NCI-H187 (cell line): ENCODE measurements around the gene DGKZ.

ENCODE experiments used
- DNase-seq, 2 experiments: peaks; one replicate each; lab custom pipeline; 2025; lab: John Stamatoyannopoulos, UW

The DGKZ gene

DNA sequence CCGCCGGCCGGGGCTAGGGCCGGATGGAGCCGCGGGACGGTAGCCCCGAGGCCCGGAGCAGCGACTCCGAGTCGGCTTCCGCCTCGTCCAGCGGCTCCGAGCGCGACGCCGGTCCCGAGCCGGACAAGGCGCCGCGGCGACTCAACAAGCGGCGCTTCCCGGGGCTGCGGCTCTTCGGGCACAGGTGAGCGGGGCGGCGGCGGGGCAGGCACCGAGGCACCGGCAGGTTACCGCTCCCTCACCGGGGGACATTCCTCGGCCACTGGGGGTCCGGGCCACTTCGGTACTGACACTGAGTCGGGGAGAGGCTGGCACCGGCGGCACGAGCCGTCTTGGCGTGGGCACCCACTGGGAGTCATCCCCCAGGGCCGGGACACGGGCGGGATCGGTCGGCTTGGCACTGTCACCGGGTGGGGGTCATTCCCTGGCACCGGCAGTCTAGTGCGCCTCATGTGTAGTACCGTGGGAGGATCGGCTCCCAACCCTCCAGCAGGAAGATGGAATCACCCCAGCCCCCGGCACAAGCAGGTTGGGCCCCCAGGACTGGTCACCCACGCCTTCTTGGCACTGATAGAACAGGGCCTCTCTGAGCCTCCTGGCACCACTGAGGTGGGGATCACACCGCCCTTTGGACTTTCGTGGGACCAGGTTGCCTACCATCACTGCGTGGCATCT is 511 bp downstream of the DGKZ start:
- DNase-seq = no peak

DNA sequence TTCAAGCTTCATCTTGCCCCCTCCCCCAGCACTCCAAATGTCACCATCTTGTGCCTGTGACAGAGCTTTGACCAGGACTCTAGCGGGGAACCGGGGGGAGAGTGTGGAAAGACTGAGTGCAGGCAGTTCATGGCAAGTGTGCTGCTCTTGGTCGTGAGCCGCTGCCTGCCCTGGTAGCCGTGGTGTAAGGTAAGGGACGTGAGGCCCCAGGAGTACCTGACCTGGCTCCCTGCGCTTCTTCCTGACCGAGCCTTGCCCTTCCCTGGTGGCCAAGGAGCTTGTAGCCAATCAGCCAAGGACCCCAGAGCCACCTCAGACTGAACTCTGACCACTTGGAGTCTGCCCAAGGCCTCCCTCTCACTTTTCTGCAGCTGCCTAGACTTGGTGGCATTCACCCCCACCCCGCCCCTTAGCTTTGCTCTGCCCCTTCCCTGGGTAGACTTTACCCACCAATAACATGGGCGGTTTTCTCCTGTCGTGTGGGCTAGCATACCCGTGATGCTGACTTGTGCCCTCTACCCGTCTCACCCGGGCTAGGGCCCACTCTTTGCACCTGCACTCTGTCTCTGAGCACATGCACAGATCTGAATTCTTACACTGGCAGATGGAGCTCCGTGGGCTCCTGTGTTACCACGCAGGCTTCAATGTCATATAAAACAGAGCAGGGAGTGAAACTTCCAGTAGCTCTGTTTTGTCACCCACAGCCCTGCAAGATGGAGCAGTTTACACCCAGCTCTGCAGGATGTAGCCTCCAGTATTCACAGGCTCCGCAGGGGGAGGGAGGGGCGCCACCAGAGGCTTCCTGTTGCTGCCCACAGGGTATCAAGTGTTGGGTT is 1.5 kb downstream of the DGKZ start:
- no peak for DNase-seq

DNA sequence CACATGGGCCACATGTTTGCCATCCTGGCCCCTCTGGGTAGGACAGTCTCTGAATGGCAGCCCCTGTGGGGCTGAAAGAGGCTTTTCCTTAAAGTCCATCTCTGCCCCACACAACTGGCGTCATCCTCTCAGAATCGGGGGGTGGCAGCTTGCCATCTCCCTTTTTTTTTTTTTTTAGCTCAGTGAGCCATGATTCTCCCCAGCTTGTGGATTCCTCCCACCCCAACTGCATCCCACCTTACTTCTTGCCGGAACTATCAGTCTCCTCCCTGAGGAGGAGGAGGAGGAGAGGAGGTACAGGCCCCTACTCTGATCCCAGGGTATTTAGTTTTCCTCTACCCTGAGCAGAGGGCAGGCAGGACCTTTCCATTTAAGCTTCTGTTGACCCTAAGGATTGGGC is 3.4 kb downstream of the DGKZ start:
- no peak for DNase-seq

- DNase-seq = no peak
Observed at GRCh38 chr11:46351148-46351547, 3.9 kb downstream of the DGKZ start.

DNA sequence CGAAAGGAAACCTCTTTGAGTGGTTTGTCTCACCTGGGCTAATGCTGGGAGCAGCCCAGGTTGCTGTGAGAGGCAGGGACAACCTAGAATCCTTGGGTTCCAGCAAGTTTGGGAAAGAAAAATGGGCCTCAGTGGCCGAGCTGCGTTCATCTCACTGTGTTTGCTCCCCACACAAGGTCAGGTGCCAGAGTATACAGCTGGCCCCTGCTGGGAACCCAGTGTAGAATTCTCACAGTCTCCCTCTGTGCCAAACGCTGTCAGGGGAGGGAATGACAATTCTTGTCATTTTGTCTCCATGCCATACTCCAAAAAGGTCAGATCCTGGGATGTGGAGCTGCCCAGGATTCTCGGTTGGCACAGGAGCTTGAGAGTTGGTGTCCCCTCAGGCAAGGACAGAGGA is 4.3 kb downstream of the DGKZ start:
- no peak for DNase-seq

- no peak for DNase-seq
Observed at GRCh38 chr11:46352063-46352841, 5.0 kb downstream of the DGKZ start.

DNA sequence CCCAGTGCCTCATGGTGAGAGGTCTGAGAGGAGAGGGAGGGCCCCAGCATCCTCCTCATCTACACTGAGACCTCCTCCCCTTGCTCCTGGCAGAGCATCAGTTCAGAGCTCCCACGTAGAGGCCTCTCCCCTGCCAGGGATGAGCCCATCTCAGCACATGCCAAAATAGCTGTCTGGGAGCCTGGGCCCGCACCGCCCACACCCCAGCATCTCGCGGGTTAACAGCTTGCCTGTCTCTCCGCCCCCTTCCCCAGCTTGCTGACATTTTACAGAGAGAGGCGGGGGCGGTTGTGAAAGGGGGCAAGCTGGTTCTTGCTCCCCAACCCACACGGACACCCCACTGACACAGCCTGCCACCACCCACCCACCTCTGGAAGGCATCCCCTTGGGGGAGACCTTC is 6.4 kb downstream of the DGKZ start:
- no peak for DNase-seq

GRCh38 chr11:46356924-46357482 is 9.7 kb downstream of the DGKZ start:
- DNase-seq = no peak

GRCh38 chr11:46357483-46357936 is 10.2 kb downstream of the DGKZ start:
- no peak for DNase-seq

DNA sequence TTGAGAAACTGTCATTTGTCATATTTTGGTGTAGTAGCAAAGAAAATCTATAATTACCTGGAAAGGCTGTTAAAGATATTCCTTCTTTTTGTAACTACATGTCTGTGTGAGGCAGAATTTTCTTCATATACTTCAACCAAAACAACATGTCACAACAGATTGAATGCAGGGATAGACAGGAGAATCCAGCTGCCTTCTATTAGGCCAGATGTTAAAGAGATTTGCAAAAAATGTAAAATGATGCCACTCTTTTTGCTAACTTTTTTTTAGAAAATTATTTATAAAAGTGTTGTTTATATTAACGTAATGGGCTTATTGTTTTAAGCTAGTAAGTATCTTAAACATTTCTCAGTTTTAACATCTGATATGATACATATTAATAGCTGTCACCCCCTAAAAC is 12.7 kb downstream of the DGKZ start:
- no peak for DNase-seq

DNA sequence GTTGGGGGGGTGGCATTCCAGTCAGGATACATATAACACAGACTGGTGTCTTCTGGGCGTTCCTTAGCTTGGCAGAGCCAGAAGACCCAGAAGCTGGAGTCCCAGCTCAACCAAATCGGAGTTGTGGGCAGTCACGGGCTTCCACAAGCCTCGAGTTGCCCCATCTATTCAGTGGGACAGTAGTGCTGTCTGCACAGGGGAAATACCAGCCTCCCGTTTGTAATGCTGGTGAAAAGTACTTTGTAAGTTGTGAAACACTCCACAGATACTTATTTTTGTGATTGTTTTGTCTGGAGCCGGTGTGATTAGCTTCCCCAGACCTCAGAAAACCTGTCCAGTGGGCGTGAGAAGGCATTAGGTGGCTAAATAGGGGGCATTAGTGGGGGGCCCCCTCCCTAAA is 13.6 kb downstream of the DGKZ start:
- DNase-seq = no peak

- DNase-seq = no peak
Observed at GRCh38 chr11:46361283-46362155, 14.3 kb downstream of the DGKZ start.

- no peak for DNase-seq
Observed at GRCh38 chr11:46362156-46363030, 15.1 kb downstream of the DGKZ start.

DNA sequence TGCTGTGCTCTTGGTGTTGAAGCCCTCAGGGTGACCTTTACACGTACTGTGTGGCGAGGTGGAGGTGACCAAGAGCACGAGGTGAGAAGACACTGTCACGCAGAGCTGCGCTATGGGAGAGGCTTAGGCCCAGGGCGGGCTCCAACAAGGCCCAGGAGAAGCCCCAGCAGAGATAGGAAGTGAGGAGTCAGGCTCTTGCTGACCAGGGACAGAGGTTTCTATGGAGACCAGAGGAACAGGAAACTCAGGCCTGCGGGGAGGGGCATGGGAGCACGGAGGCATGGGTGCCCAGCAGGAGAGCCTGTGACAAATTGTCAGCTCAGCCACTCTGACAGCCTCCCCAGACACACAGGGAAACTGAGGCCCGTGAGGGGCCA is 15.8 kb downstream of the DGKZ start:
- DNase-seq = no peak

- no peak for DNase-seq
Observed at GRCh38 chr11:46363455-46364005, 16.3 kb downstream of the DGKZ start.

DNA sequence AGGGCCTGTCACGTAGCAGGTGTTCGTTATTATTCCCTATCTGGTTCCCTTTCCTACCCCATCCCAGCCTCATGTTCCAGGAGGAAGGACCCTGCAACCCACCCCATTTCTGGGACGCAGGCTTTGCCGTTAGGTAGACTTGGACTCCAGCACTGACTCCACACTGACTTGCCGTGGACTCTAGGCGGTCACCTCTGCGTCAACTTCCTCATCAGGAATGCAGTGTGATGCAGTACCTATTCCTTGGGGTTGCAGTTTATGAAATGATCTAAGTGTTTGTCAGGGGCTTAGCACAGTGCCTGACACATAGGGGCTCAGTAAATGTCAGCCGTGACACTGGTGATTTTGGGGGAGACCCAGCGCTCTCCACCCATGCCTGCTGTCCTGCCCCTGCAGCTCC is 16.8 kb downstream of the DGKZ start:
- DNase-seq = no peak

DNA sequence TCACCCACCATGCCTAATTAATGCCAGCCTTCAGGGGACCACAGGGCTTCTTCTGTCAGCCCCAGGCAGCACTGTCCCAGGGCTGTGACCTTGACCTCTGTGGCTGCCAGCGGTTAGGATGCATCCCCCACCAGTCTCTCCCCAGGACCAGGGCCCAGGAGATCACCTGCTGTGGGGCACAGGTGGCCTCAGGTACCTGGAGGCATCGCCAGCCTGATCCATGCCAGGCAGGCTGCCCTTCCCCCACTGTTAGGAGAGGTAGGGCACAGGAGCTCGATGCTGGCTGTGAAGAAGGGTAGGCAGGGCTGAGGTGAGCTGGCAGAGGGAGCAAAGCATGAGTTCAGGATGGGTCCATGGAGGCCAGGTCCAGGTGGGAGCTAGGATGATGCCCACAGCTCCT is 17.5 kb downstream of the DGKZ start:
- no peak for DNase-seq

DNA sequence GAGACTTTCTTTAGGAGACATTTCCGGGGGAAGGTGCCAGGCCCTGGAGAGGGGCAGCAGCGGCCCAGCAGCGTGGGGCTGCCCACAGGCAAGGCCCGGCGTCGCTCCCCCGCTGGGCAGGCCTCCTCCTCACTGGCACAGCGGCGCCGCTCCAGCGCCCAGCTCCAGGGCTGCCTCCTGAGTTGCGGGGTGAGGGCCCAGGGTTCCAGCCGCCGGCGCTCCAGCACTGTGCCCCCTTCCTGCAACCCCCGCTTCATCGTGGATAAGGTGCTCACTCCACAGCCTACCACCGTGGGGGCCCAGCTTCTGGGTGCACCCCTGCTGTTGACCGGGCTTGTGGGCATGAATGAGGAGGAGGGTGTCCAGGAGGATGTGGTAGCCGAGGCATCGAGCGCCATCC is 19.0 kb downstream of the DGKZ start:
- no peak for DNase-seq

- DNase-seq = no peak
Observed at GRCh38 chr11:46366661-46367161, 19.4 kb downstream of the DGKZ start.
